ENCODE measurements around the gene GPR183.

GPR183 gene

DNA sequence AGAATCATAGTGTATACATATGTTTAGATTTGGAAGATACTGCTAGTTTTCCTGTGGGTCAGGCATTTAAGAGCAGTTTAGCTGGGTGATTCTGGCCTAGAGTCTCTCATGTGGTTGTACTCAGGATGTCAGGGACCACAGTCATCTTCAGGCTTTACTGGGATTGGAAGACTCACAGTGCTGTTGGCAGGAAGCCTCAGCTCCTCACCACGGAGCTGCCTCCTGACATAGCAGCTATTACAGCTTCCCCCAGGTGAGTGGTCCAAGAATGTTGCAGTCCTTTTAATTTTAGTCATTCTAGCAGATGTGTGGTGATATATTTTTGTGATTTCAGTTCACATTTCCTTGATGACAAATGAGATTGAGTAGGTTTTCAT is 32.1 kb downstream of the GPR183 start:
- TF ChIP-seq, protein P1, sequence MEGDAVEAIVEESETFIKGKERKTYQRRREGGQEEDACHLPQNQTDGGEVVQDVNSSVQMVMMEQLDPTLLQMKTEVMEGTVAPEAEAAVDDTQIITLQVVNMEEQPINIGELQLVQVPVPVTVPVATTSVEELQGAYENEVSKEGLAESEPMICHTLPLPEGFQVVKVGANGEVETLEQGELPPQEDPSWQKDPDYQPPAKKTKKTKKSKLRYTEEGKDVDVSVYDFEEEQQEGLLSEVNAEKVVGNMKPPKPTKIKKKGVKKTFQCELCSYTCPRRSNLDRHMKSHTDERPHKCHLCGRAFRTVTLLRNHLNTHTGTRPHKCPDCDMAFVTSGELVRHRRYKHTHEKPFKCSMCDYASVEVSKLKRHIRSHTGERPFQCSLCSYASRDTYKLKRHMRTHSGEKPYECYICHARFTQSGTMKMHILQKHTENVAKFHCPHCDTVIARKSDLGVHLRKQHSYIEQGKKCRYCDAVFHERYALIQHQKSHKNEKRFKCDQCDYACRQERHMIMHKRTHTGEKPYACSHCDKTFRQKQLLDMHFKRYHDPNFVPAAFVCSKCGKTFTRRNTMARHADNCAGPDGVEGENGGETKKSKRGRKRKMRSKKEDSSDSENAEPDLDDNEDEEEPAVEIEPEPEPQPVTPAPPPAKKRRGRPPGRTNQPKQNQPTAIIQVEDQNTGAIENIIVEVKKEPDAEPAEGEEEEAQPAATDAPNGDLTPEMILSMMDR (conservative IDR thresholded peaks at IDR 0.05; ENCODE audit: low read depth, low read length) = no peak
- no peak for DNase-seq (ENCODE audit: low read depth)
- H3K4me3 ChIP-seq (ENCODE audit: low read length) = no peak overlapping the region

DNA sequence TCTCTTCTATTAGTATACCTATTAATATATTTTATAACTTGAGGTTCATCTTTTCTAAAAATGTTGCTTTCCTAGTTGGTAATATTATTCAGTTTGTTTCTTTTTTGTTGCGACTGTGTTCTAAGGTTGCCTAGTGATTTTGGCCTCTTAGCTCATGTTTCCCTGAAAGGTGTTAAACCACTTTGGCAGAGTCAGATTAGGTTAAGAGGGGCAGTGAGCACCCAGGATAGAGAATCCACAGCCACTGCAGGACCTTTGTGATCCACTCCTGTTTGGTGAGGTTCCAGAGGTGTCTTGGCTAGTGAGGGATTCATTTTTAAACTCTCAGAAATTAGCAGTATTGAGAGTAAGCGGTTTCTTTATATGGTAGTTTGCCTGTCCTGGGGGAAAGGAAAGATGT is 34.1 kb downstream of the GPR183 start:
- TF ChIP-seq, protein P1 (conservative IDR thresholded peaks at IDR 0.05; ENCODE audit: low read depth, low read length) = no peak
- no peak for DNase-seq (ENCODE audit: low read depth)
- no peak overlapping the region for H3K4me3 ChIP-seq (ENCODE audit: low read length)

DNA sequence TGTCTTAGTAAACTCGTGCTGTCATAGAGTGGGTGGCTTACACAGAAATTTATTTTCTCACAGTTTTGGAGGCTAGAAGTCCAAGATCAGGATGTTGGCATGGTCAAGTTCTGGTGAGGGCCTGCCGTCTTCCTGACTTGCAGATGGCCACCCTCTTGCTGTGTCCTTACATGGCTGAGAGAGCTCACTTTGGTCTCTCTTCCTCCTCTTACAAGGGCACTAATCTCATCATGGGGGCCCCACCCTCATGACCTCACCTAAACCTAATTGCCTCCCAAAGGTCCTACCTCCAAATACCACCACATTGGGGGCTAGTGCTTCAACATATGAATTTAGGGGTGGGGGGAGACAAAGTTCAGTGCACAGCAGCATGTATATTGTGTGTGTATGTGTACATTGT is 34.7 kb downstream of the GPR183 start:
- TF ChIP-seq, protein P1 (conservative IDR thresholded peaks at IDR 0.05; ENCODE audit: low read depth, low read length) = no peak
- H3K4me3 ChIP-seq (ENCODE audit: low read length) = no peak overlapping the region
- DNase-seq (ENCODE audit: low read depth) = no peak

DNA sequence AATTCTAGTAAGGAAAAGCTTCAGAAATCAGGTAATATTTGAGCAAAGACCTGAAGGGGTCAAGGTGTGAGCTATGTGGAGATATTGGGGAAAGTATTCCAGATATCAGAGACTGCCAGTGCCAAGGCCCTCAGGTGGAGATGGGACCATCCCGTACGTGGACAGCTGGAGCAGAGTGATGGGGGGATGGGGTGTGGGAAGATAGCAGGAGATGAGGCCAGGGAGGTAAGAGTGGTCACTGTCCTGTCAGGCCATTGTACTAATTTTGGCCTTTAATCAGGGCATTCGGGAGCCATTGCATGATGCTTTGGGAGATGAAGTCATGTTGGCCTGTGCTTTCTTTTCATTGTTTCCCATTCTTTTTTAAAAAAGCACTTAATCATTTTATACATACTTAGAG is 36.0 kb downstream of the GPR183 start:
- TF ChIP-seq, protein P1 (conservative IDR thresholded peaks at IDR 0.05; ENCODE audit: low read depth, low read length) = no peak
- no peak for DNase-seq (ENCODE audit: low read depth)
- no peak overlapping the region for H3K4me3 ChIP-seq (ENCODE audit: low read length)

DNA sequence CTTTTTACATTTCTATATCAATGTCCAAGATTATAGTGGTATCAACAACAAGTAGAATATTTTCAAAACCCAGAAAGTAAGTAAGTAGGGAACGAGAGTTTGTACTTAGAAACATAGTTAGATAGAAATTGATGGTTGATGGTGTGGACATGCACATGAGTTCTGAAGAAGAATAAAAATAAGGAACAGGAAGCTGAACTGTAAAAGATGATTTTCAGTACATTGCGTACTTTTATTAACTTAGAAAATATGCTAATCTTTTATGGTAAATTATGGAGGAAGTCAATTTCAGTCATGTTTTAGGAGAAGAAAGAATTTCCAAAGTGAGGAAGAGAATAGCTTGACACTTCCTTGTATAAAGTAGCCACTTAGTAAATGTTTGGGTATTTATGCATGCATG is 36.7 kb downstream of the GPR183 start:
- DNase-seq (ENCODE audit: low read depth) = no peak
- H3K4me3 ChIP-seq (ENCODE audit: low read length) = no peak overlapping the region
- TF ChIP-seq, protein P1 (conservative IDR thresholded peaks at IDR 0.05; ENCODE audit: low read depth, low read length) = no peak

DNA sequence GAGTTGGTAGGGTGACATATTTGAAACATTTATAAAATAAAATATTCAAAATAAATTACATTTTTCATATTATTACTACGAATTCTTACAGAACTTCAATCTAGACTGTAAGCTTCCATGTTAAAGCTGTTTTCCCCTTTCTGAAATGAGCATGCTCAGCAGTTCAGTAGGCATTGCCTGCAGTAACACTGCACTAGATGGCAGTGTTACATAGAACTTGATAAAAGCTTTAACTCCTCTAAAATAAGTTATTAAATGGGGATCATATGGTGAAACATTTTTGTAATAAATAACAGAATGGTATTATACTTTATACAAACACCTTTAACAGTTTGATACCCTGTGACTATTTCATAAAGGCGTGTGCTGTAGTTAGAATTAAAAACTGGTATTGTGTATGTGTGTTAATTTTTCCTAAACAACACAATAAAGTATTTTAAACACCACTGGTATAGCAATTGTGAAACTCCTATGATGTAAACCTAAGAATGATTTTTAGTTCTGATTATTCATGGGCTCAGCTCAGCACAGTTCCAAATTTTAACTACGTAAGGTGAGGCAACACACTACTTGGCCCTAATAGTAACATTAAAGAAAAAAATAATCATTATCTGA is 37.5 kb downstream of the GPR183 start:
- DNase-seq (ENCODE audit: low read depth) = peak; percentile 22
- TF ChIP-seq, protein P1 (conservative IDR thresholded peaks at IDR 0.05; ENCODE audit: low read depth, low read length) = peak; percentile 75
- H3K4me3 ChIP-seq (ENCODE audit: low read length) = no peak overlapping the region

DNA sequence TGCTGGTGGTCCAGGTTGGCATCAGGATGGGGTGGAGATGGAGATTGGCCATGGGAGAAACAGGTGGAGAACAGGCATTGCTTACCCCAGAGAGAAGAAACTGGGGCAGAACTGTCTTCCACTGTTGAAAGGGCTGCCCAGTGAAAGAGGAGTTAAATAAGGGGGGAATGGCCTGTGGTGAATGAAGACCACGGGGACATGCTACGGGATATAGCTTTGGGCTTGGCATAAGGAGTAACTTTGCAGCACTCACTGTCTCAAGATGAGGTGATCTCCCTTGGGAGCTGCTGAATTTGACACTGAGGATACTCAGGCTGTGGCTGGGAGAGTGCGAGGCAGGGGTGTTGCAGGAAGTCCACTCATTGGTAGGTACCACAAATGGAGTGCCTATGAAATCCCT is 38.4 kb downstream of the GPR183 start:
- DNase-seq (ENCODE audit: low read depth) = no peak
- TF ChIP-seq, protein P1 (conservative IDR thresholded peaks at IDR 0.05; ENCODE audit: low read depth, low read length) = no peak
- no peak overlapping the region for H3K4me3 ChIP-seq (ENCODE audit: low read length)
